Thymus (tissue), 11 donors: ENCODE data around the gene INSR. TPM values are rescaled to one million over a fixed set of nuclear protein-coding genes. Genes with fewer than 3 reads are reported as not detected.
"Not testable (repeated sequence)": the region's sequence is repeated elsewhere in the genome, so short reads cannot be mapped to it uniquely, and the experiment has no call there.

Source experiments
- DNase-seq, 9 donors: peaks; one replicate each; pipeline ENCODE4 v3.0.0-alpha.2; 2013; ENCODE audit warnings: low spot score in 9 of 9, low read depth in 6 of 9, missing footprints in 1 of 9
- H3K27ac ChIP-seq, 2 donors: one replicate each; pipeline ENCODE4 v1.5.1; 2013; ENCODE audit warnings: control low read depth in 1 of 2, low read depth in 1 of 2, low read length in 1 of 2, mild to moderate bottlenecking in 1 of 2, moderate library complexity in 1 of 2
- H3K27me3 ChIP-seq, 2 donors: one replicate each; pipeline ENCODE4 v1.5.1; 2013; ENCODE audit warnings: low read length in 1 of 2; ENCODE audit not compliant: control insufficient read depth in 2 of 2, insufficient read depth in 1 of 2
- H3K36me3 ChIP-seq, 2 donors: one replicate each; pipeline ENCODE4 v1.5.1; 2013; ENCODE audit warnings: low read length in 1 of 2, mild to moderate bottlenecking in 1 of 2, moderate library complexity in 1 of 2; ENCODE audit not compliant: control insufficient read depth in 2 of 2, insufficient read depth in 2 of 2
- H3K4me1 ChIP-seq, 2 donors: one replicate each; pipeline ENCODE4 v1.5.1; 2013; ENCODE audit warnings: low read length in 2 of 2; ENCODE audit not compliant: control insufficient read depth in 2 of 2, insufficient read depth in 2 of 2
- H3K4me3 ChIP-seq, 2 donors: one replicate each; pipeline ENCODE4 v1.5.1; 2013; ENCODE audit warnings: low read length in 2 of 2, control low read depth in 1 of 2, mild to moderate bottlenecking in 1 of 2
- H3K9me3 ChIP-seq, 2 donors: one replicate each; pipeline ENCODE4 v1.5.1; 2013; ENCODE audit warnings: low read length in 1 of 2, mild to moderate bottlenecking in 1 of 2; ENCODE audit not compliant: control insufficient read depth in 2 of 2, insufficient read depth in 1 of 2
- WGBS: extraction: QIAGEN DNeasy Blood & Tissue Kit; methylation state at CpG from one replicate; pipeline ENCODE4 v1.1.7; 2013; 5-methylcytosine and 5-hydroxymethylcytosine counted together
- polyA plus RNA-seq: library from polyadenylated mRNA; stranded (reverse); fragments of 200-250 nt; gene quantifications from one replicate; pipeline ENCODE4 v1.2.3, GENCODE V29; 2013
- total RNA-seq: library from RNA; stranded (reverse); fragments of 120-200 nt; gene quantifications from one replicate; pipeline ENCODE4 v1.2.4, GENCODE V29; 2013
- donor health status: healthy.

INSR gene
- total and polyA plus RNA-seq, 2 donors = 5.5 to 6.0 TPM

DNA sequence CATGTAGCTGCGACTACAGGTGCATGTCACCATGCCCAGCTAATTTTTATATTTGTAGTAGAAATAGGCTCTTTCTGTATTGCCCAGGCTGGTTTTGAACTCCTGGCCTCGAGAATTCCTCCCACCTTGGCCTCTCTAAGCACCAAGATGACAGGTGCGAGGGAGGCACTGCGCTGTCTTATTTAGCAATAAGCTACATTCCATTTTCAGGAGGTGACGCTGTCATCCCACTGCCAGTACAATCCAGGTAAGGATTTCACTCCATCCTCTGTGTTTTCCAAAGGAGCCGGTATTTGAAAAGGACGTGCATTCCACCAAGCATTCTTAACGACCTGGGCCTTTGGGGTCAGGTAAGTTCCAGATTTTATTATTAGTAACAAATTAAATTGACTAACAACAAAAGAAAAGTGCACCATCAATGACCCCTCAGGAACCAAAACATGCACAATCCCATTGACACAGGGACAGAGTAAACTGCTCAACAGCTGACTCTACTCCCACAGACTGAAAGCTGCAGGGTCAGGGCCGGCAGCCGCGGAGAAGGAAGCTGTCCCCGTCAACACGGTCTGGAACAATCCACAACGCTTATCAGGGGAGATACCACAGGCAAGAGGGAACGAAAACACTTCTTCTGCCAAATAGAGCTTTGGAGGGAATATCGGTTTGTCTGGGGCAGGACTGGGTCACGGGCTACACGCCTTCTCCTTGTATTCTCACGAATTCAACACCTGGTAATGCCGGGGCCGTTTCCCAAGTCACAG is 82.8 kb downstream of the INSR start:
- peaks cover 3 to 6% of the 10 kb centered on the region in 2 donors for H3K4me1 ChIP-seq
- no peak overlapping the region for H3K4me3 ChIP-seq
- no peak overlapping the region for H3K27ac ChIP-seq
- WGBS = 89% methylated on average over 21 of the region's 21 CpGs
- no peak for DNase-seq
- H3K36me3 ChIP-seq = no peaks in the 10 kb centered on the region
- no peaks in the 10 kb centered on the region for H3K27me3 ChIP-seq
- H3K9me3 ChIP-seq = no peaks in the 10 kb centered on the region

DNA sequence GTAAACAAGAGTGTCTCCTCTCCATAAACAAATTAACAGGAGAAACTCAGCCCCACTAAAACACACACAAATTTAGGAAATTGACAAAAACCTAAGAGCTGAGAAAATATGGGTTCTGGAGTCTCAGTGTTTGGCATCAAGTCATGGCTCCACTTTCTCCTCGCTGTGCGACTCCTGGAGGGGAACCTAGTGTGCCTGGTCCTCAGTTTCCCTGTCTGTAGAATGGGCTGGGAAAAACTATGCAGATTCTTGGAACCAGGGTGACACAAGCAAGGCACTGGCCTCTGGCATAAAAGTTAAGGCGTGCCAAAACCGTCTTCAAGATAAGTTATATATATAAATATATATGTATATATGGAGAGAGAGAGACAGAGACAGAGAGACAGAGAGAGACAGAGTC is 83.9 kb downstream of the INSR start:
- no peaks in the 10 kb centered on the region for H3K9me3 ChIP-seq
- peaks cover 3 to 6% of the 10 kb centered on the region in 2 donors for H3K4me1 ChIP-seq
- H3K4me3 ChIP-seq = no peak overlapping the region
- DNase-seq = no peak
- no peaks in the 10 kb centered on the region for H3K36me3 ChIP-seq
- WGBS = 98% methylated on average over 4 of the region's 4 CpGs
- H3K27ac ChIP-seq = no peak overlapping the region
- no peaks in the 10 kb centered on the region for H3K27me3 ChIP-seq

DNA sequence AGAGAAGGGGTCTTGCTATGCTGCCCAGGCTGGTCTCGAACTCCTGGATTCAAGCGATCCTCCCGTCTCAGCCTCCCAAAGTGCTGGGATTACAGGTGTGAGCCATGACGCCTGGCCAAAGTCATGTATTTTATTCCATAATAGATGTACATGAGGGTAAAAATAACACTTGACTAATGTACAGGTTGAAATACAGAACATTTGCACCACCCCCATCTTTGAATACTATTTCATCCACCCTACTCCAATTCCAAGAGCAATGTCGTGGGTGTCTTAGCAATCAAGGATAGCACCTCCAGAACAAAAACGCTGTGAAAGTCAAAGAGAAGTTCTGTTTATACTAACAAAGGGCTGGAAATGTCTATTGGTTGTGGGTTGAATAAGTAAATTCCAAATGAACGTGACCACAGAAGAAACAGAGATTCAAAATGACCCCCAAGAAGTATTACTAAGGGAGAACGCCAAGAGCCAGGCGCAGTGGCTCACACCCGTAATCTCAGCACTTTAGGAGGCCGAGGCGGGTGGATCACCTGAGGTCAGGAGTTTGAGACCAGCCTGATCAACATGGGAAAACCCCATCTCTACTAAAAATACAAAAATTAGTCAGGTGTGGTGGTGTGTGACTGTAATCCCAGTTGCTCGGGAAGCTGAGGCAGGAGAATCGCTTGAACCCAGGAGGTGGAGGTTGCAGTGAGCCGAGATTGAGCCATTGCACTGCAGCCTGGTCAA is 84.5 kb downstream of the INSR start:
- H3K27ac ChIP-seq, H3K36me3 ChIP-seq, H3K9me3 ChIP-seq, H3K4me3 ChIP-seq, H3K27me3 ChIP-seq, H3K4me1 ChIP-seq, DNase-seq: not testable (repeated sequence)
- WGBS = 96% methylated on average over 15 of the region's 15 CpGs

DNA sequence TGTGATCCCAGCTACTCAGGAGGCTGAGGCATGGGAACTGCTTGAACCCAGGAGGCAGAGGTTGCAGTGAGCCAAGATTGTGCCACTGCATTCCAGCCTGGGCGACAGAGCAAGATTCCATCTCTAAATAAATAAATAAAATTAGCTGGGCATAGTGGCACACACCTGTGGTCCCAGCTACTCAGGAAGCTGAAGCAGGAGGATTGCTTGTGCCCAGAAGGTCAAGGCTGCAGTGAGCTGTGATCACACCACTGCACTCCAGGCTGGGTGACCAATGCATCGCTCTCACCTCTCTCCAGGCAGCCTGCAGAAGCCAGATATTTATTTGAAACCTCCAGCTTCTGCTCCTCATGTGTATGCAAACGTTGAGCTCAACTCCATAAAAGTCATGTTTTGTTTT is 85.2 kb downstream of the INSR start:
- not testable (repeated sequence) for H3K9me3 ChIP-seq, H3K4me3 ChIP-seq, DNase-seq, H3K36me3 ChIP-seq, H3K4me1 ChIP-seq, H3K27ac ChIP-seq, H3K27me3 ChIP-seq
- WGBS = 81% methylated on average over 3 of the region's 3 CpGs

DNA sequence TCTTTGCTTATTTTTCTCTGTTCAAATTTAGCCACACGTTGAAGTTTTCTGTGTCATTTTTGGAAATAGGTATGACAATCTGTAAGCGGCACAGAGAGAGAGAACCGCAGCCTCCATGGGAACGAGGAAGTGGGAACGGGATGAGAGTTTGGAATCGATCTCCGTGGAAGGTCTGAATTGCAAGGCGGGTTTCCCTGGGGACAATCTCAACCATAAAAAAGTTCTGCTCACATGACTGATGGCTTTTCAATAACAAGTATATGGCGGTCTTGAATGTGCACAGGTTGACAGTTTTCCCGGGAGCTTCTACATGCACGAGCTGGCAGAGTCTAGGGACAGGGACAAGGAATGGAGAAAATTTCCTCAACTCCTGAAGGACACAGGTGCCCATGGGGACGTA is 90.9 kb downstream of the INSR start:
- H3K4me1 ChIP-seq = peaks cover 8 to 13% of the 10 kb centered on the region in 2 donors
- 98% methylated on average over 12 of the region's 12 CpGs for WGBS
- DNase-seq = no peak

DNA sequence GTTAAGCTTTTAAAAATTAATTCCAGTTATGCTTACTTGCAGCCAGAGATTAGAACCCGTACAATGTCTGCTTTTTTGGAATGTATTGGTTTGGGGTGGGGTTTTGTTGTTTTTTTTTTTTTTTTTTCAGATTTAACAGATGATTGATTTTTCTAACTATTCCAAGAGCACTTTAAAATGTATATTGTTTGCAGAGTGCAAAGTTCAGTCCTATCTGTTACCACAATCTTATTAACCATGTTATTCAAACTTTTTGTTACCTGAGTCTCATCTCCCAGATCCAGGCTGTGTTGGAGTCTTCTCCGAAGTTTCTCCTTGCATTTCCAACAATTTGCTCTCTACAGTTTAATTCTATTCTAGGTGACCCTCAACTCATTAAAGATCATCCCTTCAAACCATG is 91.3 kb downstream of the INSR start:
- Histone ChIP-seq H3K4me1 (peaks cover 6 to 9% of the 10 kb centered on the region in 2 donors), H3K9me3 (no peaks in the 10 kb centered on the region), H3K27me3 (peaks cover 0 to 17% of the 10 kb centered on the region in 2 donors), H3K27ac (no peak overlapping the region), H3K36me3 (no peaks in the 10 kb centered on the region), H3K4me3 (no peak overlapping the region)
- 97% methylated on average over 2 of the region's 2 CpGs for WGBS
- DNase-seq = no peak

More for the DNA sequence above, 90.9 kb downstream of the INSR start:
- Histone ChIP-seq H3K27me3 (peaks cover 0 to 16% of the 10 kb centered on the region in 2 donors), H3K9me3 (no peaks in the 10 kb centered on the region), H3K27ac (no peak overlapping the region), H3K4me3 (no peak overlapping the region), H3K36me3 (no peaks in the 10 kb centered on the region)

DNA sequence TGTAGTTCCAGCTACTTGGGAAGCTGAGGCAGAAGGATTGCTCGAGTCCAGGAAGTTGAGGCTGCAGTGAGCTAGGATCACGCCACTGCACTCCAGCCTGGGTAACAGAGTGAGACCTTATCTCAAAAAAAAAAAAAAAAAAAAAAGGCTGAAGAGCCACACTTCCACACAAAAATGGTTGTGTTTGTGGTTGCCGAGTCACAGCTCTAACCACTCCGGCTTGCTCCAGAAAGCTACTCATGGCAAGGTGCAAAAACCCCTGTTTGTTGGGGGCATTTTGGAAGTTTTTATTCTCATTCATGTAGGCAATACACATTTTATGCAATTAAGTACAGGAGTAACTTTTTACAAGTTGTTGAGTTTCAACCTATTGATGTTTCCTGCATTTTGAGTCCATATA is 93.5 kb downstream of the INSR start:
- H3K4me1 ChIP-seq = peaks cover 5 to 21% of the 10 kb centered on the region in 2 donors
- no peak overlapping the region for H3K4me3 ChIP-seq
- peaks cover 0 to 17% of the 10 kb centered on the region in 2 donors for H3K27me3 ChIP-seq
- DNase-seq = no peak
- no peaks in the 10 kb centered on the region for H3K9me3 ChIP-seq
- no peak overlapping the region for H3K27ac ChIP-seq
- 69% methylated on average over 4 of the region's 4 CpGs for WGBS
- no peaks in the 10 kb centered on the region for H3K36me3 ChIP-seq

DNA sequence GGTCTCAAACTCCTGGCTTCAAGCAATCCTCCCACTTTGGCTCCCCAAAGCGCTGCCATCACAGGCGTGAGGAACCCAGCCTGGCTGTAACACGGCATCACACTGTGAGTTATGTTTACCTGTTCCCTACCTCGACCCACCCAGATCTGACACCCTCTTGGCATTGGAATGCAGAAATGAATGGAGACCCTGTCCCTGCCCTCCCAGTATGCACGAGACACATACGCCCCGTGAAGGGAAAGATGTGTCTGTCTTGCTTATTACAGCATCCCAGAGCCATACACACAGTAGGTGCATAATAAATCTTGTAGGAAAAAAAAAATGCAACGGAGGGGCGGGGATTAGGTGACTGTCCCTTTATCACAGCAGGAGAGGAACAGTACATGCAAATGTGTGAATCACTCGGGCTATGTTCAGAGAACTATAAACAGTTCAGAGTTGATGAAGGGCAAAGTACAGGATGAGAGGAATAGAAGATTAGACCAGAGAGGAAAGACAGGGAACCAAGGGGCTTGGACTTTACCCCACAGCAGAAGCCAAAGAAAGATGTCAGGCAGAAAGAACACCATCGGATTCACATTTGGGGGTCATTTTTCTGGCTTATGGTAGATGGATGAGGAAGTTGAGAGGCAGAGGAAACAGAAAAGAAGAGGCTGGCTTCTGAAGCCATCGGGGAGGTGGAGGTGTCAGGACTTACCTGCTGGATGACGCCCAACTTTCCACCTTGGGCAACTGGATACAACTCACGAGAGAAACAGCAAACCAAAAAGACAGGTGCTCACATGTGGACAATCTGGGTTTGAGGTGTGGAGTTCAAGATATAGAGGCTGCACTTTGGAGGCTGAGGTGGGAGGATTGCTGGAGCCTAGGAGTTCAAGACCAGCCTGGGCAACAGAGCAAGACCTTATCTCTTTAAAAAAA is 94.3 kb downstream of the INSR start:
- no peak for DNase-seq
- Histone ChIP-seq H3K27ac (no peak overlapping the region), H3K4me3 (no peak overlapping the region), H3K27me3 (peaks cover 0 to 17% of the 10 kb centered on the region in 2 donors), H3K9me3 (no peaks in the 10 kb centered on the region), H3K36me3 (no peaks in the 10 kb centered on the region), H3K4me1 (peaks cover 5 to 21% of the 10 kb centered on the region in 2 donors)
- WGBS = 86% methylated on average over 14 of the region's 14 CpGs
